ENCODE data around the gene IGSF8. TPM values are rescaled to one million over a fixed set of nuclear protein-coding genes. Genes with fewer than 3 reads are reported as not detected.

IGSF8 gene
- total RNA-seq, 2 donors from 2014 or later, result 34.5 to 35.9 TPM

- Histone ChIP-seq H3K4me3 (ENCODE audit: low read length) (no peak overlapping the region), H3K36me3 (ENCODE audit: control insufficient read depth, insufficient read depth, low read length) (no peaks in the 10 kb centered on the region), H3K27me3 (ENCODE audit: control insufficient read depth, insufficient read depth, low read length, poor library complexity, severe bottlenecking) (peaks cover 2% of the 10 kb centered on the region), H3K9me3 (ENCODE audit: control insufficient read depth, low read length) (no peaks in the 10 kb centered on the region), H3K4me1 (ENCODE audit: control insufficient read depth, insufficient read depth, low read length) (peaks cover 2% of the 10 kb centered on the region), H3K9ac (ENCODE audit: extremely low read depth, low read length, poor library complexity, severe bottlenecking) (no peak overlapping the region), H3K27ac (ENCODE audit: low read depth, low read length) (no peak overlapping the region)
- Mint-ChIP-seq H3K27me3 (ENCODE audit: insufficient read depth) (peaks cover 31% of the 10 kb centered on the region), H3K36me3 (ENCODE audit: low read depth) (no peaks in the 10 kb centered on the region), H3K9me3 (no peaks in the 10 kb centered on the region), H3K27ac (no peak overlapping the region), H3K4me1 (peaks cover 13% of the 10 kb centered on the region), H3K4me3 (no peak overlapping the region)
- WGBS, 2 experiments (ENCODE audit: insufficient coverage in 1 of 2, insufficient read length in 1 of 2), result 91 to 100% methylated on average over 4 to 5 of the region's 5 CpGs
- peak; percentile 30 for DNase-seq
- TF ChIP-seq CTCF (conservative IDR thresholded peaks at IDR 0.05), result no peak
Observed at GRCh38 chr1:160063176-160063575, 35.2 kb downstream of the IGSF8 start.

- Histone ChIP-seq H3K27ac (ENCODE audit: low read depth, low read length) (peak overlapping the region; percentile 68), H3K27me3 (ENCODE audit: control insufficient read depth, insufficient read depth, low read length, poor library complexity, severe bottlenecking) (no peaks in the 10 kb centered on the region), H3K4me1 (ENCODE audit: control insufficient read depth, insufficient read depth, low read length) (peaks cover 2% of the 10 kb centered on the region), H3K4me3 (ENCODE audit: low read length) (no peak overlapping the region), H3K36me3 (ENCODE audit: control insufficient read depth, insufficient read depth, low read length) (no peaks in the 10 kb centered on the region), H3K9ac (ENCODE audit: extremely low read depth, low read length, poor library complexity, severe bottlenecking) (no peak overlapping the region), H3K9me3 (ENCODE audit: control insufficient read depth, low read length) (no peaks in the 10 kb centered on the region)
- no peak overlapping the region for H3K4me3 Mint-ChIP-seq
- H3K4me1 Mint-ChIP-seq, result peaks cover 5% of the 10 kb centered on the region
- TF ChIP-seq CTCF (conservative IDR thresholded peaks at IDR 0.05), result no peak
- no peak for DNase-seq
- H3K36me3 Mint-ChIP-seq (ENCODE audit: low read depth), result no peaks in the 10 kb centered on the region
- no peak overlapping the region for H3K27ac Mint-ChIP-seq
- H3K27me3 Mint-ChIP-seq (ENCODE audit: insufficient read depth), result peaks cover 30% of the 10 kb centered on the region
- no peaks in the 10 kb centered on the region for H3K9me3 Mint-ChIP-seq
- WGBS, 2 experiments (ENCODE audit: insufficient coverage in 1 of 2, insufficient read length in 1 of 2), result 88% methylated on average over 6 of the region's 6 CpGs; no CpG with 5 or more reads in 1 of the 2 experiments
Observed at GRCh38 chr1:160062230-160062532, 36.2 kb downstream of the IGSF8 start.

GRCh38 chr1:160061369-160062229 lies 36.8 kb downstream of the IGSF8 start:
- H3K4me3 Mint-ChIP-seq, result no peak overlapping the region
- peak; percentile 65 for DNase-seq
- H3K9me3 Mint-ChIP-seq, result no peaks in the 10 kb centered on the region
- no peak overlapping the region for H3K4me3 ChIP-seq (ENCODE audit: low read length)
- H3K4me1 ChIP-seq (ENCODE audit: control insufficient read depth, insufficient read depth, low read length), result peaks cover 2% of the 10 kb centered on the region
- WGBS, 2 experiments (ENCODE audit: insufficient coverage in 1 of 2, insufficient read length in 1 of 2), result 84 to 85% methylated on average over 7 to 15 of the region's 15 CpGs
- no peaks in the 10 kb centered on the region for H3K36me3 Mint-ChIP-seq (ENCODE audit: low read depth)
- no peaks in the 10 kb centered on the region for H3K9me3 ChIP-seq (ENCODE audit: control insufficient read depth, low read length)
- peak; percentile 20 for TF ChIP-seq CTCF (conservative IDR thresholded peaks at IDR 0.05)
- H3K27ac Mint-ChIP-seq, result no peak overlapping the region
- peak overlapping the region; percentile 68 for H3K27ac ChIP-seq (ENCODE audit: low read depth, low read length)
- no peaks in the 10 kb centered on the region for H3K4me1 Mint-ChIP-seq
- peaks cover 25% of the 10 kb centered on the region for H3K27me3 Mint-ChIP-seq (ENCODE audit: insufficient read depth)
- no peaks in the 10 kb centered on the region for H3K27me3 ChIP-seq (ENCODE audit: control insufficient read depth, insufficient read depth, low read length, poor library complexity, severe bottlenecking)
- no peak overlapping the region for H3K9ac ChIP-seq (ENCODE audit: extremely low read depth, low read length, poor library complexity, severe bottlenecking)
- no peaks in the 10 kb centered on the region for H3K36me3 ChIP-seq (ENCODE audit: control insufficient read depth, insufficient read depth, low read length)

All from endodermal cell (in vitro differentiated cells).